Heart left ventricle (tissue), 13 donors: Measurements from ENCODE around the gene CBL.

ENCODE experiments used
- CTCF ChIP-seq, 12 donors: fragments of 200-600 bp; sonication (generic) in 4 of 12; IDR thresholded peaks; one replicate each; pipeline versions ENCODE4 v1.5.0 to v1.8.0; 2018 to 2022; ENCODE audit warnings: antibody characterized with exemption in 12 of 12, mild to moderate bottlenecking in 5 of 12
- POLR2A ChIP-seq, 2 donors: fragments of 450-650 bp; IDR thresholded peaks; one replicate each; pipeline ENCODE4 v1.6.1; 2017; ENCODE audit warnings: antibody characterized with exemption in 2 of 2, mild to moderate bottlenecking in 2 of 2, moderate library complexity in 2 of 2
- donor health status: ischemic (EF 13 %, LVEDD 7.1; RV severe dilation, severe dysfunction).
- donor health status: DM: no; HTN: yes; CAD: no.
- donor health status: DM: no; HTN: no; CAD: no.
- donor health status: ischemic (EF 25% LVEDD 6.9; RV normal size, moderate dysfunction).
- donor health status: ischemic (EF 25% LVEDD 5.7; RV mildly dilated, moderate dysfunction).
- donor health status: ischemic (EF 35%, LVEDD 5.7; RV mildly dilated, moderate dysfunction).
- donor health status: nonischemic (EF 11% LVEDD 7.7; RV severe dilation, severe dysfunction).
- donor health status: DM: yes; HTN: yes; CAD: no.
- donor health status: PGD.
- donor health status: ischemic (EF 29% LVEDD 5.4; RV normal size, mild dysfunction).
- donor health status: nonischemic (EF 23%, LVEDD 6.1; RV moderate dilation, normal function).

GRCh38 chr11:119320240-119320775 is 114.2 kb downstream of the CBL start:
- TF ChIP-seq CTCF (IDR thresholded peaks at IDR 0.05) (no peak), POLR2A (IDR thresholded peaks at IDR 0.05) (no peak)
